GM06990 (cell line): ENCODE measurements around the gene PUM1.

Experiments used
- DNase-seq: peaks from one replicate; pipeline ENCODE4 v3.0.0-alpha.2; 2011; ENCODE audit not compliant: insufficient read length; ENCODE audit errors: extremely low read depth
- H3K27me3 ChIP-seq: replicated peaks from 2 replicates; pipeline ENCODE4 v1.6.0; 2011; ENCODE audit warnings: low read length; ENCODE audit not compliant: control insufficient read depth, insufficient read depth
- H3K36me3 ChIP-seq: 2 replicates; pipeline ENCODE4 v1.5.1; 2011; ENCODE audit warnings: low read length; ENCODE audit not compliant: control insufficient read depth, insufficient read depth
- H3K4me3 ChIP-seq: replicated peaks from 2 replicates; pipeline ENCODE4 v1.5.1; 2011; ENCODE audit warnings: low read depth, mild to moderate bottlenecking, control low read depth, low read length
- TF ChIP-seq, protein P1 (sequence below): IDR thresholded peaks from 2 replicates; pipeline ENCODE4 v1.5.1; 2011; ENCODE audit warnings: low read length, control low read depth, mild to moderate bottlenecking, inconsistent platforms; ENCODE audit not compliant: insufficient read depth, poor library complexity, severe bottlenecking

Gene PUM1

GRCh38 chr1:30889511-30889910 lies 176.0 kb downstream of the PUM1 start:
- TF ChIP-seq, protein P1, sequence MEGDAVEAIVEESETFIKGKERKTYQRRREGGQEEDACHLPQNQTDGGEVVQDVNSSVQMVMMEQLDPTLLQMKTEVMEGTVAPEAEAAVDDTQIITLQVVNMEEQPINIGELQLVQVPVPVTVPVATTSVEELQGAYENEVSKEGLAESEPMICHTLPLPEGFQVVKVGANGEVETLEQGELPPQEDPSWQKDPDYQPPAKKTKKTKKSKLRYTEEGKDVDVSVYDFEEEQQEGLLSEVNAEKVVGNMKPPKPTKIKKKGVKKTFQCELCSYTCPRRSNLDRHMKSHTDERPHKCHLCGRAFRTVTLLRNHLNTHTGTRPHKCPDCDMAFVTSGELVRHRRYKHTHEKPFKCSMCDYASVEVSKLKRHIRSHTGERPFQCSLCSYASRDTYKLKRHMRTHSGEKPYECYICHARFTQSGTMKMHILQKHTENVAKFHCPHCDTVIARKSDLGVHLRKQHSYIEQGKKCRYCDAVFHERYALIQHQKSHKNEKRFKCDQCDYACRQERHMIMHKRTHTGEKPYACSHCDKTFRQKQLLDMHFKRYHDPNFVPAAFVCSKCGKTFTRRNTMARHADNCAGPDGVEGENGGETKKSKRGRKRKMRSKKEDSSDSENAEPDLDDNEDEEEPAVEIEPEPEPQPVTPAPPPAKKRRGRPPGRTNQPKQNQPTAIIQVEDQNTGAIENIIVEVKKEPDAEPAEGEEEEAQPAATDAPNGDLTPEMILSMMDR, result no peak
- no peak overlapping the region for H3K4me3 ChIP-seq
- peaks cover 1% of the 10 kb centered on the region for H3K27me3 ChIP-seq
- H3K36me3 ChIP-seq, result no peaks in the 10 kb centered on the region
- no peak for DNase-seq

GRCh38 chr1:30888975-30889374 lies 176.5 kb downstream of the PUM1 start:
- Histone ChIP-seq H3K36me3 (no peaks in the 10 kb centered on the region), H3K4me3 (no peak overlapping the region), H3K27me3 (peaks cover 1% of the 10 kb centered on the region)
- no peak for DNase-seq
- TF ChIP-seq, protein P1, result no peak

DNA sequence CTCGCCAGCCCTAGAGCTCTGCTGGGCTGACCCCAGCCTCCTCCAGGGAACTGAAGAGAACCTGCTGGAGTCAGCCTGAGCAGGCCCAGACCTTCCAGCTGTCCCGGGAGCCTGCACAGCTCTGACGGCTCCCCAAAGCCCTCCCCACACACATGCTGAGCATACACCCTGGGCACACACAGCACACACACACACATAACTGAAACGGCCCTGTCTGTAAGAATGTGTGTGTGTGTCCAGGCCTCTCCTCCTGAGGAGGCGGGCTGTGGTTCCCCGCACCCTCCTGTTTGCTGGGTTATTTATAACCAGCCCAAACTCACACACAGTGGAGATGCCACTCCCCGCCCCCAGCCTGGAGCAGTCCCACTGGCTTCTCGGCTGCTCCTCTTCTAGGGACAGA lies 177.1 kb downstream of the PUM1 start:
- TF ChIP-seq, protein P1, result no peak
- no peak for DNase-seq
- no peak overlapping the region for H3K4me3 ChIP-seq
- H3K36me3 ChIP-seq, result no peaks in the 10 kb centered on the region
- peaks cover 1% of the 10 kb centered on the region for H3K27me3 ChIP-seq

GRCh38 chr1:30887485-30888315 lies 177.8 kb downstream of the PUM1 start:
- DNase-seq, result no peak
- no peaks in the 10 kb centered on the region for H3K36me3 ChIP-seq
- peaks cover 1% of the 10 kb centered on the region for H3K27me3 ChIP-seq
- TF ChIP-seq, protein P1, result no peak
- H3K4me3 ChIP-seq, result no peak overlapping the region

DNA sequence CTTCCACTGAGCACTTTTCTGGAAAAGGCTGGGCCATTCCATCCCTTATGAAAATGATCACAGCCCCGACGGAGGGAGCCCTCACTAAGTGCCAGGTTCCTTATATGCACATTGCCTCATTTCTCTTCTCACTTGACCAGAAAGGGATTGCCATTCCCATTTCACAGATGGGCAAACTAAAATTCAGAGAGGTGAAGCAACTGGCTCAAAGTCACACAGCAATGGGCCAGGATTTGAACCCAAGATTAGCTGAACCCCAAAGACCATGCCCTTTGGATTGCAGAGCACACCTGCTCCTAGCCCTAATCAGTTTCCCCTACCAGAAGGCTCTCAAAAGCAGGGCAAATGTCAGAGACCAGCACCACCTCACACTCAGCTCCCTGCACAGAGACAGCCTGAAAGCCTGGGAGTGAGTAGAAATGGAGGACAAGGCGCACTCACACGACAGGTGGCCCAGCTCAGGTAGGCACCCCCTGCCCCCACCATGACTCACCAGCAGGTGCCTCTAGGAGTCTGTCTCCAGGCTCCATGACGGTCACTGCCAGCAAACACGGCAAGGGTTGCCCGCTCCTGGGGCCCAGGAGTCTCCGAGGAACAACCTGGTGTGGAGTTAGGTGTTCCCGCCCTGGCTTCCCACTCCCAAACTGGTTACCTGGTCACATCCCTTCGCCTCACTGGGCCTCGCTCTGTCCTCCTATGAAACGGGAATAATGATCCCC lies 178.6 kb downstream of the PUM1 start:
- peaks cover 1% of the 10 kb centered on the region for H3K27me3 ChIP-seq
- no peaks in the 10 kb centered on the region for H3K36me3 ChIP-seq
- TF ChIP-seq, protein P1, result no peak
- no peak overlapping the region for H3K4me3 ChIP-seq
- DNase-seq, result no peak
